Mucosa of descending colon (tissue), 3 donors: Measurements from ENCODE around the gene RHOBTB1. TPM values are rescaled to one million over a fixed set of nuclear protein-coding genes. Genes with fewer than 3 reads are reported as not detected.

Source experiments
- ATAC-seq: fragments of 200-7000 bp; cut with Tn5 transposase; one replicate; pipeline ENCODE4 v1.9.1; 2020; ENCODE audit warnings: mild to moderate bottlenecking, moderate library complexity
- DNase-seq, 3 donors: peaks; one replicate each; pipeline ENCODE4 v3.0.0-alpha.2; 2020
- H3K36me3 ChIP-seq: fragments of 200-600 bp; one replicate; pipeline ENCODE4 v1.8.0; 2021; ENCODE audit warnings: low read depth, mild to moderate bottlenecking
- H3K4me1 ChIP-seq: fragments of 200-600 bp; one replicate; pipeline ENCODE4 v1.8.0; 2021; ENCODE audit warnings: low read depth, mild to moderate bottlenecking
- H3K4me3 ChIP-seq: fragments of 200-600 bp; one replicate; pipeline ENCODE4 v1.8.0; 2021; ENCODE audit warnings: mild to moderate bottlenecking
- H3K9me3 ChIP-seq: fragments of 200-600 bp; one replicate; pipeline ENCODE4 v1.8.0; 2021; ENCODE audit warnings: mild to moderate bottlenecking
- CTCF ChIP-seq: fragments of 200-600 bp; IDR thresholded peaks from one replicate; pipeline ENCODE4 v1.8.0; 2022; ENCODE audit warnings: antibody characterized with exemption, mild to moderate bottlenecking
- intact Hi-C, 2 donors: fragments of 100-400 bp; cut with DNase I in 1 of 2; cut with micrococcal nuclease in 1 of 2; formaldehyde crosslinking; loops; one replicate each; pipeline versions ENCODE4 v1.11.0 to v1.11.1; 2022; cut with DNase I, micrococcal nuclease
- total RNA-seq, 3 donors: library from RNA; stranded (reverse); fragmentation: NEBNext Ultra II Directional in 2 of 3; extraction: Animal tissue kit (Norgen Biotek cat#: 25700) in 2 of 3; gene quantifications; one replicate each; pipeline versions ENCODE4 v1.2.1 to v1.2.4, GENCODE V29; 2021 to 2023
- donor health status: DM: no; HTN: no; CAD: no; lungs with moderate emphysema.
- donor health status: DM: no; HTN: no; CAD: no.
- donor health status: DM: no; HTN: yes; CAD: no.

Gene RHOBTB1
- total RNA-seq, 3 donors from 2014 or later: 5.8 to 8.0 (median 6.9) TPM

DNA sequence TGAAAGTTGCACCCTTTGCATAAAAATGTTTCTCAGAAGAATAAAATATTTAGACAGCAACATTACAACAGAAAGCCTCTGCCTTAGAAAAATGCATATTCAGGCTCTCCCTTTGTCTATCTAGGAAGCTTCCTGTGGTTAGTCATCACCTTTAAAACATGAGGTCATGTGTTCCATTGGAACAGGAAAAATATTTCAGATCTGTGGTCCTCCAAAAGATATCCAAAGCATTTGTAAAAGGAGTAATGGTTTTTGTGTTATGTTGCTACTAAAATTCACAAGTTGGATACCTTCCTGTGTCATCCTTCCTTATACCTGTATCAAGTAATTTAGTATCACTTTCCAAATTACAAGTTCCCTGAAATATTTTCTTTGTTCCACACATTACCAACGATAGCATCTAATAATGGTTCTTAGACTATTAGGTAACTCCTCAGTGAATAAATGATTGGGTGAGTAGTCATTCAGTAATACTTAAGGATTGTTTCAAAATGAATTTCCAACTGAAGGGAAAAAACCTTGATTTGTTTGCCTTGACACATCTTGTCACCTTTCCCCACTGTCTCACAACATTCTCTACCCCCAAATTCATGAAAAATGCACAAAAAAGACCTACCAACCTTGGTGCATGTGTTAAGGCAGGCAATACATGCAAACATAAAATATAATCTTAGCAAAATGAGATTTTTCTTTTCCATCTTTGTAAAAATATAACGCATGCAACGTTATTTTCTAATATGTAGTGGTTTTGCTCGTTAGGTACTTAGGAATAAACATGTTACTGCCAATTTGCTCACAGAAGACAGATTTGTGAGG lies 19.7 kb upstream of the RHOBTB1 start:
- ATAC-seq (no peak), DNase-seq (no peak)
- H3K9me3 ChIP-seq: no peaks in the 10 kb centered on the region
- H3K4me3 ChIP-seq: no peak overlapping the region
- TF ChIP-seq CTCF: no peak
- intact Hi-C loops: loop anchor here (5.0 to 10.0 kb wide), 3 partner anchors 79 to 321 kb away; no protein-coding TSS in a partner anchor
- H3K36me3 ChIP-seq: no peaks in the 10 kb centered on the region
- H3K4me1 ChIP-seq: no peaks in the 10 kb centered on the region

DNA sequence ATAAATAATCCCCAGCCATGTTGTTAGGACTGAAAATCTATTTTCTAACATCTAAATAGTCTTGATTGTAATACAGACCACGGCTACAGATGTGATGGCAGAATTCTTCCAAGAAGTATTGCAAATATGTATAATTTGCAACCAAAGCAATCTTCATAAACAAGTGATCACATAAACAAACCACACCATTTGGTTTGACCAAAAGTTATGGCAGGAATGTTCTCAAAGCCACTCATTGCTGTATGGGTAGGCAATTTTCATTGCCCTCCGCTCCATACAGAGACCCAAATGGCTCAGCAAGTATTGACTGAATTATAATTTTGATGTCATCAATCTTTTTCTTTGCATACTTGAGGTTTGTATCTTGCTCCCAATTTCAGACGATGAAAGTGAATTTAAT lies 19.0 kb upstream of the RHOBTB1 start:
- Histone ChIP-seq H3K9me3 (no peaks in the 10 kb centered on the region), H3K4me1 (no peaks in the 10 kb centered on the region), H3K4me3 (no peak overlapping the region), H3K36me3 (no peaks in the 10 kb centered on the region)
- intact Hi-C loops: loop anchor here (5.0 to 10.0 kb wide), 3 partner anchors 78 to 322 kb away; no protein-coding TSS in a partner anchor
- no peak for ATAC-seq
- no peak for TF ChIP-seq CTCF
- DNase-seq: no peak

DNA sequence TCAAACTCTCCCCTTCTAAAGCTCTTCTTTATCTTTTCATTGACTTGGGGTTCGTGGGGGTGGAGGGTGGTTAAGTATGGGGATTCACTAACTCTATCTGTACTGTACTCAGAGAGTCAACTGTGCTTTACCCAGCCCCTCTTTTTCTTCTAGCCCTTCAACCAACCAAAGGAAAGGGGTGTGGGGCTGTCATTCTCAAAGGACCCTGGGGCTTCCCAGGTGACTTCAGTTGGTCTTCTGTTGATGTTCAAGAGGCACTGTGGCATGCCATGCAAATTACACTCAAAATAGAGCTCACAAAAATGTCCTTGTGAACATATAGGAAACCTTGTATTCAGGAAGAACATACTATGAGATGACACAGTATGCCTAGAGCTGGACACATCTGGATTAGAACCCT lies 16.9 kb upstream of the RHOBTB1 start:
- ATAC-seq: no peak
- DNase-seq: no peak
- no peaks in the 10 kb centered on the region for H3K9me3 ChIP-seq
- H3K4me1 ChIP-seq: peaks cover 3% of the 10 kb centered on the region
- no peaks in the 10 kb centered on the region for H3K36me3 ChIP-seq
- no peak overlapping the region for H3K4me3 ChIP-seq
- TF ChIP-seq CTCF: no peak
- intact Hi-C loops: loop anchor here (5.0 to 10.0 kb wide), 3 partner anchors 76 to 324 kb away; no protein-coding TSS in a partner anchor

- no peak for ATAC-seq
- Histone ChIP-seq H3K36me3 (no peaks in the 10 kb centered on the region), H3K4me1 (peaks cover 3% of the 10 kb centered on the region), H3K9me3 (no peaks in the 10 kb centered on the region), H3K4me3 (no peak overlapping the region)
- no peak for DNase-seq
- no peak for TF ChIP-seq CTCF
- intact Hi-C loops: loop anchor here (5.0 to 10.0 kb wide), 3 partner anchors 75 to 325 kb away; no protein-coding TSS in a partner anchor
Observed at GRCh38 chr10:60960031-60960430, 16.0 kb upstream of the RHOBTB1 start.

DNA sequence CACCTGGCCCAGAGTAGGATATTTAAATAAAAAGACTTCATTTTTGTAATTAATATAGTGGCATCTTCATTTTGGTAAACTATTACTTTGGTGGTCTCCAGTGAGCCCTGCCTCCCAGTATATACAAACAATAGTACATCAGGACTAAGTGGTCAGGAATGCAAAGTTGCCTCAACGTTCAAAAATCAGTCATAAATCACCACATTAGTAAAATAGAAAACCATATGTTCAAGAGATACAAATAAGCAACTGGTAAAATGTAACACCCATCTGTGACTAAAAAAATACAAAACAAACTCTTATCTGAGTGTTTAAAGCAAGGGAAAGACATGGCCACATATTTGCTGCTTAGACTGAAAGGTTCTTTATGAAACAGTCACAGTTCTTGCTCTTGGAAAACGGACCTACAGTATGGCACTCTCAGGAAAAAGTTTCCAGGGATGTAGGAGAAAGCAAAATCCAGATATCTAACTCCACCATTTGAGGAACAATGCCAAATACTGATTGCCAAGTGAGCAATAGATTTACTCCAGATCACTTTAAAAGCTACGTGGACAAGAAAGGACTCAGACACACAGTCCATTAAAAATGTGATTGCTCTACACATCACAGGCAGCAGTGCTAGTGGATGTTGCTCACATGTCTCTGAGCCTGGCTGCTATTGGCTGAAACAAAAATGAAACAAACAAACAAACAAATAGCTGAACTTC lies 15.1 kb upstream of the RHOBTB1 start:
- H3K9me3 ChIP-seq: no peaks in the 10 kb centered on the region
- H3K36me3 ChIP-seq: no peaks in the 10 kb centered on the region
- TF ChIP-seq CTCF: no peak
- peaks cover 3% of the 10 kb centered on the region for H3K4me1 ChIP-seq
- ATAC-seq (no peak), DNase-seq (no peak)
- intact Hi-C loops: no loop called here
- H3K4me3 ChIP-seq: no peak overlapping the region
